ENCODE results near the gene SLC18A2.
"Not testable (repeated sequence)": the region's sequence is repeated elsewhere in the genome, so short reads cannot be mapped to it uniquely, and the experiment has no call there.

Gene SLC18A2

GRCh38 chr10:117223693-117224430 lies 17.1 kb upstream of the SLC18A2 start:
- H3K27ac ChIP-seq, result no peak overlapping the region

GRCh38 chr10:117224881-117225280 lies 16.0 kb upstream of the SLC18A2 start:
- Histone ChIP-seq H3K36me3 (no peaks in the 10 kb centered on the region), H3K27ac (no peak overlapping the region), H3K27me3 (peaks cover 0 to 56% of the 10 kb centered on the region in 2 donors), H3K9me3 (peaks cover 0 to 3% (median 0%) of the 10 kb centered on the region in 3 donors), H3K4me1 (no peaks in the 10 kb centered on the region), H3K4me3 (no peak overlapping the region)
- DNase-seq, result no peak
- no peak for TF ChIP-seq CTCF (IDR thresholded peaks at IDR 0.05)
- intact Hi-C loops (cut with DNase I; ENCODE audit: low total_unique reads), result no loop called here

More at GRCh38 chr10:117223693-117224430, 17.1 kb upstream of the SLC18A2 start:
- Histone ChIP-seq H3K27me3 (peaks cover 0 to 51% of the 10 kb centered on the region in 2 donors), H3K9me3 (no peaks in the 10 kb centered on the region), H3K4me1 (no peaks in the 10 kb centered on the region), H3K36me3 (no peaks in the 10 kb centered on the region), H3K4me3 (no peak overlapping the region)
- TF ChIP-seq CTCF (IDR thresholded peaks at IDR 0.05), result no peak
- intact Hi-C loops (cut with DNase I; ENCODE audit: low total_unique reads), result no loop called here
- peak in 1 of 2 donors; percentile 10 for DNase-seq

- Histone ChIP-seq H3K4me3 (no peak overlapping the region), H3K27ac (no peak overlapping the region), H3K36me3 (no peaks in the 10 kb centered on the region), H3K27me3 (peaks cover 0 to 51% of the 10 kb centered on the region in 2 donors), H3K4me1 (no peaks in the 10 kb centered on the region), H3K9me3 (peaks cover 0 to 4% (median 0%) of the 10 kb centered on the region in 3 donors)
- intact Hi-C loops (cut with DNase I; ENCODE audit: low total_unique reads), result no loop called here
- TF ChIP-seq CTCF (IDR thresholded peaks at IDR 0.05), result no peak
- no peak for DNase-seq
These were observed 14.0 kb upstream of the SLC18A2 start for GRCh38 chr10:117226813-117227451.

GRCh38 chr10:117228210-117228609 lies 12.7 kb upstream of the SLC18A2 start:
- H3K27me3 ChIP-seq, result peaks cover 0 to 42% of the 10 kb centered on the region in 2 donors
- no peaks in the 10 kb centered on the region for H3K4me1 ChIP-seq
- H3K9me3 ChIP-seq, result peaks cover 0 to 4% (median 0%) of the 10 kb centered on the region in 3 donors
- intact Hi-C loops (cut with DNase I; ENCODE audit: low total_unique reads), result no loop called here
- no peak for DNase-seq
- H3K36me3 ChIP-seq, result no peaks in the 10 kb centered on the region
- TF ChIP-seq CTCF (IDR thresholded peaks at IDR 0.05), result no peak
- no peak overlapping the region for H3K27ac ChIP-seq
- no peak overlapping the region for H3K4me3 ChIP-seq

- H3K4me1 ChIP-seq; H3K4me3 ChIP-seq; DNase-seq; H3K27ac ChIP-seq; H3K36me3 ChIP-seq; intact Hi-C loops (cut with DNase I; ENCODE audit: low total_unique reads); H3K9me3 ChIP-seq: not testable (repeated sequence)
- H3K27me3 ChIP-seq, result peaks cover 0 to 30% of the 10 kb centered on the region in 2 donors
These were observed 10.8 kb upstream of the SLC18A2 start for GRCh38 chr10:117230107-117230506.

GRCh38 chr10:117237401-117237991 lies 3.4 kb upstream of the SLC18A2 start:
- Histone ChIP-seq H3K9me3 (no peaks in the 10 kb centered on the region), H3K27ac (no peak overlapping the region), H3K4me1 (peaks cover 0 to 14% (median 12%) of the 10 kb centered on the region in 4 donors), H3K27me3 (peaks cover 0 to 48% of the 10 kb centered on the region in 2 donors), H3K4me3 (no peak overlapping the region), H3K36me3 (no peaks in the 10 kb centered on the region)
- DNase-seq, result no peak
- TF ChIP-seq CTCF (IDR thresholded peaks at IDR 0.05), result no peak
- intact Hi-C loops (cut with DNase I; ENCODE audit: low total_unique reads), result no loop called here

Data from tibial artery (tissue), 4 donors.